SHP77 (cell line): ENCODE measurements around the gene CPNE2.
"Not testable (repeated sequence)": the region's sequence is repeated elsewhere in the genome, so short reads cannot be mapped to it uniquely, and the experiment has no call there.

ENCODE experiments used
- DNase-seq, 2 experiments: peaks; one replicate each; lab custom pipeline; 2025; lab: John Stamatoyannopoulos, UW

CPNE2 gene

GRCh38 chr16:57091975-57092785 lies at the start of gene CPNE2:
TSS of gene CPNE2 (plus strand) at chr16:57092583. CDS start at chr16:57110743, 18,160 bp downstream.
- peak in 1 of 2 experiments; percentile 32 for DNase-seq

- no peak for DNase-seq
These were observed 49.1 kb upstream of the CPNE2 start for GRCh38 chr16:57043248-57043647.

GRCh38 chr16:57044931-57045693 lies 47.3 kb upstream of the CPNE2 start:
- DNase-seq: no peak

- peak; percentile 29 to 62 for DNase-seq
These were observed 46.5 kb upstream of the CPNE2 start for GRCh38 chr16:57045694-57046381.

GRCh38 chr16:57048095-57048494 lies 44.3 kb upstream of the CPNE2 start:
- DNase-seq: no peak

- no peak for DNase-seq
These were observed 42.7 kb upstream of the CPNE2 start for GRCh38 chr16:57049678-57050077.

GRCh38 chr16:57051696-57052228 lies 40.6 kb upstream of the CPNE2 start:
- DNase-seq: no peak

GRCh38 chr16:57053206-57053605 lies 39.2 kb upstream of the CPNE2 start:
- no peak for DNase-seq

- DNase-seq: no peak
These were observed 38.0 kb upstream of the CPNE2 start for GRCh38 chr16:57054338-57054737.

- DNase-seq: no peak
These were observed 37.6 kb upstream of the CPNE2 start for GRCh38 chr16:57054771-57055170.

- DNase-seq: no peak
These were observed 36.7 kb upstream of the CPNE2 start for GRCh38 chr16:57055671-57056070.

- DNase-seq: no peak
These were observed 34.0 kb upstream of the CPNE2 start for GRCh38 chr16:57058291-57058861.

GRCh38 chr16:57060323-57061083 lies 31.9 kb upstream of the CPNE2 start:
- no peak for DNase-seq

- DNase-seq: peak; percentile 61 to 85
These were observed 31.1 kb upstream of the CPNE2 start for GRCh38 chr16:57061084-57061905.

- peak; percentile 2 to 37 for DNase-seq
These were observed 30.1 kb upstream of the CPNE2 start for GRCh38 chr16:57062329-57062728.

GRCh38 chr16:57063189-57063588 lies 29.2 kb upstream of the CPNE2 start:
- not testable (repeated sequence) for DNase-seq

- no peak for DNase-seq
These were observed 27.4 kb upstream of the CPNE2 start for GRCh38 chr16:57064995-57065394.

- no peak for DNase-seq
These were observed 25.8 kb upstream of the CPNE2 start for GRCh38 chr16:57066625-57067024.

GRCh38 chr16:57067347-57067746 lies 25.0 kb upstream of the CPNE2 start:
- DNase-seq: no peak

- no peak for DNase-seq
These were observed 23.3 kb upstream of the CPNE2 start for GRCh38 chr16:57069053-57069452.
